Calu3 (cell line): ENCODE data around the gene KRT7. TPM values are rescaled to one million over a fixed set of nuclear protein-coding genes. Genes with fewer than 3 reads are reported as not detected.

Experiments used
- BruUV-seq: library from RNA; stranded (reverse); fragments of 400-500 nt; replicated peaks from 2 replicates; lab custom pipeline; 2021; lab: Mats Ljungman, UMichigan
- CTCF ChIA-PET: fragments of 300-600 bp; sonication (Branson Sonifier 250); formaldehyde crosslinking; loops from one replicate; lab custom pipeline; 2022; ENCODE audit warnings: antibody characterized with exemption; lab: Charles Lee
- DNase-seq: peaks from one replicate; pipeline ENCODE4 v3.0.0; 2022
- H3K27ac Mint-ChIP-seq: one replicate; pipeline ENCODE4 v1.8.0; 2022; ENCODE audit warnings: mixed read lengths; ENCODE audit not compliant: unreplicated experiment
- H3K27me3 Mint-ChIP-seq: one replicate; pipeline ENCODE4 v1.8.0; 2022; ENCODE audit warnings: mixed read lengths; ENCODE audit not compliant: unreplicated experiment
- H3K36me3 Mint-ChIP-seq: one replicate; pipeline ENCODE4 v1.8.0; 2022; ENCODE audit warnings: mild to moderate bottlenecking, moderate library complexity, mixed read lengths; ENCODE audit not compliant: insufficient read depth, unreplicated experiment
- H3K4me1 Mint-ChIP-seq: one replicate; pipeline ENCODE4 v1.8.0; 2022; ENCODE audit warnings: mild to moderate bottlenecking, low read depth, mixed read lengths; ENCODE audit not compliant: unreplicated experiment
- H3K4me3 Mint-ChIP-seq: one replicate; pipeline ENCODE4 v1.8.0; 2022; ENCODE audit warnings: mild to moderate bottlenecking, low read depth, moderate library complexity, mixed read lengths; ENCODE audit not compliant: unreplicated experiment
- H3K9me3 Mint-ChIP-seq: one replicate; pipeline ENCODE4 v1.8.0; 2022; ENCODE audit warnings: low read depth, mixed read lengths; ENCODE audit not compliant: unreplicated experiment
- CTCF ChIP-seq: fragments of 200-600 bp; IDR thresholded peaks from one replicate; pipeline ENCODE4 v1.8.0; 2022; ENCODE audit warnings: antibody characterized with exemption; ENCODE audit not compliant: unreplicated experiment
- intact Hi-C: fragments of 100-400 bp; cut with micrococcal nuclease; formaldehyde crosslinking; loops from one replicate; pipeline ENCODE4 v1.10.0; 2022; ENCODE audit not compliant: unreplicated experiment
- total RNA-seq: library from RNA; stranded (reverse); gene quantifications from 2 replicates; pipeline ENCODE4 v1.2.3, GENCODE V29; 2022

The KRT7 gene
- total RNA-seq, 1 experiment from 2014 or later: 2,828 TPM

GRCh38 chr12:52252728-52253343 lies 19.8 kb downstream of the KRT7 start:
- Mint-ChIP-seq H3K36me3 (peaks cover 98% of the 10 kb centered on the region), H3K27ac (peak overlapping the region; percentile 96), H3K9me3 (no peaks in the 10 kb centered on the region), H3K4me1 (peaks cover 29% of the 10 kb centered on the region), H3K27me3 (peaks cover 12% of the 10 kb centered on the region), H3K4me3 (peak overlapping the region; percentile 34)
- intact Hi-C loops: no loop called here
- DNase-seq: peak; percentile 8
- no peak for TF ChIP-seq CTCF
- CTCF ChIA-PET: interaction anchor here (1.0 to 1.4 kb wide), 2 partner anchors 26 to 75 kb away, joined by 3 to 4 read pairs; no protein-coding TSS in a partner anchor
- no TSS peak for BruUV-seq

- peaks cover 25% of the 10 kb centered on the region for H3K4me1 Mint-ChIP-seq
- peak; percentile 41 for DNase-seq
- no peak for TF ChIP-seq CTCF
- no peaks in the 10 kb centered on the region for H3K9me3 Mint-ChIP-seq
- intact Hi-C loops: no loop called here
- peak overlapping the region; percentile 96 for H3K27ac Mint-ChIP-seq
- H3K36me3 Mint-ChIP-seq: peaks cover 98% of the 10 kb centered on the region
- peak overlapping the region; percentile 34 for H3K4me3 Mint-ChIP-seq
- H3K27me3 Mint-ChIP-seq: peaks cover 12% of the 10 kb centered on the region
- CTCF ChIA-PET: interaction anchor here (1.0 to 1.4 kb wide), 2 partner anchors 26 to 74 kb away, joined by 3 to 4 read pairs; no protein-coding TSS in a partner anchor
- BruUV-seq: no TSS peak
These were observed 20.5 kb downstream of the KRT7 start for GRCh38 chr12:52253391-52254179.

- peaks cover 12% of the 10 kb centered on the region for H3K27me3 Mint-ChIP-seq
- intact Hi-C loops: no loop called here
- DNase-seq: peak; percentile 12
- H3K27ac Mint-ChIP-seq: peak overlapping the region; percentile 96
- no peak for TF ChIP-seq CTCF
- CTCF ChIA-PET: interaction anchor here (0.7 to 1.4 kb wide), 2 partner anchors 17 to 74 kb away, joined by 3 read pairs; no protein-coding TSS in a partner anchor
- BruUV-seq: no TSS peak
- H3K4me3 Mint-ChIP-seq: no peak overlapping the region
- peaks cover 91% of the 10 kb centered on the region for H3K36me3 Mint-ChIP-seq
- no peaks in the 10 kb centered on the region for H3K9me3 Mint-ChIP-seq
- H3K4me1 Mint-ChIP-seq: peaks cover 22% of the 10 kb centered on the region
These were observed 21.3 kb downstream of the KRT7 start for GRCh38 chr12:52254180-52254964.
